SHP77 treated with DMSO at 0.1 percent for 48 hours (cell line): ENCODE measurements around the gene CACNA1C.
A peak's percentile ranks its signal among the peaks of the same experiment; 100 is the strongest.

Experiments used
- DNase-seq: peaks from one replicate; lab custom pipeline; 2025; lab: John Stamatoyannopoulos, UW

CACNA1C gene

GRCh38 chr12:2035431-2036055 is 17.2 kb upstream of the CACNA1C start:
- no peak for DNase-seq

- no peak for DNase-seq
These were observed 13.8 kb upstream of the CACNA1C start for GRCh38 chr12:2039034-2039433.

- DNase-seq, result no peak
These were observed 9.7 kb upstream of the CACNA1C start for GRCh38 chr12:2043054-2043453.

DNA sequence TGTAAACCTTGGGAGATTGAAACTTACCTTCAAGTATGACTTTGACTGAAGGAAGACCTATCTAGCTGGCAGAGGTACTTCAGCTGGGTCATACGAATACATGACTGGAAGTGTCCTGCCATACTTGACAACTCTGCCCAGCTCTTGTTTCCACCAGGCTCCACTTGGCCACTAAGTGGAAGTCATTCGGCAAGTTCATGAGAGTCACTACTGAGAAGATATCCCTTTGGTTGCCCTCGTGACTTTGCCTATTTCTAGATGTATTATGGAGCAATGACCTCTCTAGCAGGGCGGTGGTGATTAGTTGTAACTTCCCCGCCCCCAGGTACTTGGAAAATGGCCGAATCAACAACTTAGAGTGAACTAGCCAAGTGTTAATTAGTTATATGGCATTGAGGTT is 8.6 kb upstream of the CACNA1C start:
- DNase-seq, result no peak

GRCh38 chr12:2046957-2047356 is 5.8 kb upstream of the CACNA1C start:
- DNase-seq, result no peak

DNA sequence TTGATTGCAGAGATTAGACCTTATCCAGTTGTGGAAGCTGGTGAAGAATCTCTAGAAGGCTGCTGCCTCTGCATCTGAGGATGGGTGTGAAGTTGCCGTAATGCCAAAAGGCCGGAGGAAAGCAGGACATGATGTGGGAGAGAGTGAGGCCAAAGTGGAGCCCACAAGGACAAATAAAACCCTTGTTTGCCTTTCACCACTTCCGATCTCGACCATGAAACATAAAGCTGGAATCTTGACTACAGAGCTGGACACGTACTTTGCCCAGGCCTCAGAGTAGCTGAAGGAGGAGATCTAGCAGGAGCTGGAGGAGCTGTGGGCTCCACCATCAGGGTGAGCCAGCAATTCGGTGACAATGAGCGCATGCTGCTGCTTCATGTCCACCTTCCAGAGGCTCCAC is 5.0 kb upstream of the CACNA1C start:
- no peak for DNase-seq

DNA sequence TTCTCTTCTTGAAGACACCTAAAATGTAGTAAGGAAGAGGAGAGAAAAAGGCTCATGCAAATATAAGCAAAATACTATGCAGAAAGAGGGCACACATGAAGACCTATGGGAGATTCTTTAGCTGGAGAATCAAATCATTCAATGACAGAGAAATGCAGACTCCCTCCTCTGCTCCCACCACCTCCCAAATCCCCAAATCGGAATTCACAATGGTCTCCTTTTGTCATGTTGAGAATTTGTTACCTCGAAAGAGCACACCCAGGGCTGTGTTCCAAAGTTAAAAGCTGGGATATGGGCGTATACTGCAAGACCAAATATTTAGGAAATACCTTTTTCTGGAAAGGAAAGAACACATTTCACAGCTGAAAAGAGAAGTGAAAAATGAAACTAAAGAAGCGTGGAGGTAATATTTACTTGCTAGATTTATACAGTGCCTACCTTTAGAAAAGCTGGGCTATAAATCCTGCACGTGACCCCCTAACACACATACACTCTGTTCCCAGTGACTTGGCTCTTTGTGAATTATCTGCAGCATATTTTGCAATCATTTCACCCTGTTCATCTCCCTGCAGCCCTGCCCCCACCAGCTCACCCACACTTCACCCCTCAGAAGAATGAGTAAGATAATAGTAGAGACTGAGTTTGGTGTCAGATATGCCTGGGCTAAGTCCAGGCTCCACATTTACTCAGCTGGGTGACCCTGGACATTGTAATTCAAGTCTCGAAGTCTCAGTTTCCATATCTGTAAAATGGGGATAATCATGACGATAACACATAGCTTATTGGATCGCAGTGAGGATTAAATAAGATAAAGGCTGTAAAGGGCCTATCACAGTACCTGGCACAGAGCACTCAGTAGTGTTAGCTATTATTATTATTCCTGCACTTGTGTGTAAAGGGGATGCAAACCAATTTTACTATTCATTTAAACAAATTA is 2.9 kb upstream of the CACNA1C start:
- no peak for DNase-seq

- no peak for DNase-seq
These were observed 826 bp upstream of the CACNA1C start for GRCh38 chr12:2051700-2052621.

GRCh38 chr12:2053691-2054090 is 904 bp downstream of the CACNA1C start:
- DNase-seq, result no peak

DNA sequence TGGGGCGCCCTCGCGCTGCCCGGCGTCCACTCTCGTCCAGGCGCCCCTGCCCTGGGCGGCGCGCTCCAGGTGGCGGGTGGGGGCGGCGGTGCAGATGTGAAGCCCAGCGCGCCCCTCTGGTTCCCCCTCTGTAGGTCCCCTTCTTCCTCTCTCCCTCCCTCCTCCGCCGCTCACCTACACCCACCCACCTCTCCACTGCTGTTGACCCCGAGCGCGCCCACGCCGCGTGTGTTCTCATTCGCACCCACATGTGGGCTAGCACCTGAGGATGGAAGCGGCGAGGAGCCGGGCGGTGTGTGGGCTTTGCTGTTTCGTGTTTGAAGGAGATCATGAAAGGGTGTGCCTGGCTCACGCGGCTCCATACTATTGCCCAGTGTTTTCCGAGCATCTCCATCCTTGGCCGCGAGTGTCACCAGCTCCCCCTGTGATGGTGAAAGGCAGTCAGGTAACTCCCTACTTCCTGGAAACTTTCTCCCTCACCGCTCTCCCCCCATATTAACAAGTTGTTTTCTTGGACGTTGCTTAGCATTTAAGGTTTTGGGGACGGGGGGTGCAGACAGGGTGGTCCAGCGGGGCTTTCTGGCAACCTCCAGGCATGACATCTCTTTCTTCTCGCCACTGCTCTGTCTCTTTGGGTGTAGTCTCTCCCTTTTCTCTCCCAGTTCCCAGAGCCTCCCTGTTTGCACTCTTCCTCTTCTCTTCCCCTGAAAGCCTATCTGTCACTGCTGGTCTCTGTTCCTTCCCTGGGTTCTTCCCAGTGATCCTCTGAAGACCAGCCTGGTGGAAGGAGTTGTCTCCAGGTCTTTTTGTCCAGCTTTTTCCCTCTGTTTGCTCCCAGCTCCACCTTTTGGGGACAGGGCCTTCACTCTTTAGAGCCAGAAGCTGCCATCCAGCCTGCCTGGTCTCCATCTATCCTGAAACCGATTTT is 1.6 kb downstream of the CACNA1C start:
- DNase-seq, result no peak

GRCh38 chr12:2057041-2057794 is 4.4 kb downstream of the CACNA1C start:
- peak; percentile 7 for DNase-seq

GRCh38 chr12:2057795-2058408 is 5.1 kb downstream of the CACNA1C start:
- no peak for DNase-seq

GRCh38 chr12:2058837-2059236 is 6.0 kb downstream of the CACNA1C start:
- no peak for DNase-seq

GRCh38 chr12:2061402-2061801 is 8.6 kb downstream of the CACNA1C start:
- DNase-seq, result no peak

DNA sequence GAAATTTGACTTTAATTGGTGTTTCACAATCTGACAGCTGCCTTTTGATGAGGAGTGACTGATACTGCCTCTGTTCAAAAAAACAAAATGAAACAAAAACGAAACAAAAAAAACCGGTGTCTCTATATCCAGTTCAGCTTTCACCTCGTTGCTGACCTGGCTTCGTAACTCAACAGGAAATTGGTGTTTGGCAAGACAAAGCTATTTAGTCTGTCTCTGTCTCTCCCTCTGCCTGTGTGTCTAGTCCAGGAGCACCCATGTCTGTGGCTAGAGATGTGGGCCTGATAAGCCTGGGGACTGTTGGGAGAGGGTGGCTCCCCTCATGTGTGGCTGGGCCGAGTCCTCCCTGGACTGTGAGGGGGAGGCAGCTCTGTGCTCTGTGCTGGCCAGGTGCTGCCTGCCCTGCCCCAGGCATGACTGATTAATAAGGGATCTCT is 11.3 kb downstream of the CACNA1C start:
- no peak for DNase-seq

GRCh38 chr12:2068653-2069052 is 15.9 kb downstream of the CACNA1C start:
- DNase-seq, result no peak

DNA sequence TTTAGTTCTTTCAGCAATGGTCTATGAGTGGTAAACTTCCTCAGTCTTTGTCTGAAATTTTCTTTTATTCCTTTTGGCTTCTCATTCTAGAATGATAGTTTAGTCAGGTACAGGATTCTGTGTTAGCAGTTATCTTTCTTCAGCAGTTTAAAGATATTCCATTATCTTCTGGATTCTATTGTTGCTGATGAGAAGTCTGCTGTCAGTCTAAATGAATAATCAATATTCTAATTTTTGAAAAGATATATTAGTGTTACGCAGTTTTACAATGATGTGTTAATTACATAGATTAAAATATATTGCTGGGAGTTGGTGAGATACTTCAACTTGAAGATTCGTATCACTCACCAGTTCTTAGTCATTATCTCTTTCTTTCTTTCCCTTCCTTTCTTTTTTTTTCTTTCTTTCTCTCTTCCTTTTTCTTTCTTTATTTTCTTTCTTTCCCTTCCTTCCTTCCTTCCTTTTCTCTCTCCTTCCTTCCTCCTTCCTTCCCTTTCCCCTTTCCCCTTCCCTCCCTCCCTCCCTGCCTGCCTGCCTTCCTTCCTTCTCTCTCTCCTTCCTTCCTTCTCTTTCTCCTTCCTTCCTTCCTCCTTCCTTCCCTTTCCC is 17.8 kb downstream of the CACNA1C start:
- DNase-seq, result no peak

- no peak for DNase-seq
These were observed 22.0 kb downstream of the CACNA1C start for GRCh38 chr12:2074792-2075191.

GRCh38 chr12:2075508-2076195 is 22.9 kb downstream of the CACNA1C start:
- no peak for DNase-seq
